Activated CD8-positive, alpha-beta T cell treated with anti-CD3 and anti-CD28 coated beads for 36 hours (primary cell): Measurements from ENCODE around the gene ENPP7. TPM values are rescaled to one million over a fixed set of nuclear protein-coding genes. Genes with fewer than 3 reads are reported as not detected.

Experiments used
- ATAC-seq: fragments of 200-7000 bp; cut with Tn5 transposase; one replicate; pipeline ENCODE4 v1.10.0; 2021; ENCODE audit warnings: mild to moderate bottlenecking, moderate library complexity
- CTCF ChIA-PET: fragments of 350-600 bp; sonication (Branson Sonifier 250); formaldehyde crosslinking; loops from one replicate; lab custom pipeline; 2021; ENCODE audit warnings: antibody characterized with exemption; lab: Charles Lee
- POLR2A ChIA-PET: fragments of 350-600 bp; sonication (Branson Sonifier 250); formaldehyde crosslinking; loops from one replicate; lab custom pipeline; 2021; ENCODE audit warnings: antibody characterized with exemption; lab: Charles Lee
- DNase-seq: peaks from one replicate; pipeline ENCODE4 v3.0.0-alpha.2; 2020
- H3K27ac Mint-ChIP-seq: one replicate; pipeline ENCODE4 v1.8.0; 2021; ENCODE audit warnings: mild to moderate bottlenecking, mixed read lengths
- H3K27me3 Mint-ChIP-seq: one replicate; pipeline ENCODE4 v1.8.0; 2021; ENCODE audit warnings: mixed read lengths
- H3K36me3 Mint-ChIP-seq: one replicate; pipeline ENCODE4 v1.8.0; 2021; ENCODE audit warnings: low read depth, mixed read lengths
- H3K4me1 Mint-ChIP-seq: one replicate; pipeline ENCODE4 v1.8.0; 2021; ENCODE audit warnings: low read depth, mixed read lengths
- H3K4me3 Mint-ChIP-seq: one replicate; pipeline ENCODE4 v1.8.0; 2021; ENCODE audit warnings: mild to moderate bottlenecking, moderate library complexity, mixed read lengths
- H3K9me3 Mint-ChIP-seq: one replicate; pipeline ENCODE4 v1.8.0; 2021; ENCODE audit warnings: mixed read lengths
- CTCF ChIP-seq: fragments of 200-600 bp; IDR thresholded peaks from one replicate; pipeline ENCODE4 v1.8.0; 2022; ENCODE audit warnings: antibody characterized with exemption, mild to moderate bottlenecking
- intact Hi-C: fragments of 100-400 bp; cut with micrococcal nuclease; formaldehyde crosslinking; loops from one replicate; pipeline ENCODE4 v1.10.0; 2022
- total RNA-seq, 2 experiments: library from RNA; stranded (reverse); gene quantifications; one replicate each; pipeline ENCODE4 v1.2.3, GENCODE V29; 2021

Gene ENPP7
- total RNA-seq, 2 experiments from 2014 or later = 0.16 TPM; not detected in 1

GRCh38 chr17:79737046-79737921, 6.5 kb downstream of the ENPP7 start:
- TF ChIP-seq CTCF = no peak
- no peak overlapping the region for H3K27ac Mint-ChIP-seq

GRCh38 chr17:79737922-79738578, 7.3 kb downstream of the ENPP7 start:
- DNase-seq = no peak
- H3K27me3 Mint-ChIP-seq = peaks cover 18% of the 10 kb centered on the region
- no peak for TF ChIP-seq CTCF
- no peaks in the 10 kb centered on the region for H3K36me3 Mint-ChIP-seq
- ATAC-seq = no peak
- H3K4me3 Mint-ChIP-seq = no peak overlapping the region
- H3K9me3 Mint-ChIP-seq = no peaks in the 10 kb centered on the region
- intact Hi-C loops = no loop called here
- POLR2A ChIA-PET = no interaction called here
- H3K4me1 Mint-ChIP-seq = peaks cover 10% of the 10 kb centered on the region
- CTCF ChIA-PET = no interaction called here
- no peak overlapping the region for H3K27ac Mint-ChIP-seq

More at GRCh38 chr17:79737046-79737921, 6.5 kb downstream of the ENPP7 start:
- Mint-ChIP-seq H3K9me3 (no peaks in the 10 kb centered on the region), H3K27me3 (peaks cover 18% of the 10 kb centered on the region), H3K4me1 (peaks cover 13% of the 10 kb centered on the region), H3K4me3 (no peak overlapping the region), H3K36me3 (no peaks in the 10 kb centered on the region)
- no peak for DNase-seq
- POLR2A ChIA-PET = no interaction called here
- no peak for ATAC-seq
- intact Hi-C loops = no loop called here
- CTCF ChIA-PET = no interaction called here

- POLR2A ChIA-PET = no interaction called here
- CTCF ChIA-PET = no interaction called here
- intact Hi-C loops = no loop called here
- H3K27me3 Mint-ChIP-seq = peaks cover 18% of the 10 kb centered on the region
- no peaks in the 10 kb centered on the region for H3K36me3 Mint-ChIP-seq
- peaks cover 6% of the 10 kb centered on the region for H3K4me1 Mint-ChIP-seq
- no peaks in the 10 kb centered on the region for H3K9me3 Mint-ChIP-seq
- no peak for ATAC-seq
- no peak overlapping the region for H3K27ac Mint-ChIP-seq
- no peak for TF ChIP-seq CTCF
- H3K4me3 Mint-ChIP-seq = no peak overlapping the region
- DNase-seq = no peak
These were observed 7.9 kb downstream of the ENPP7 start for GRCh38 chr17:79738643-79739042.

- no peaks in the 10 kb centered on the region for H3K9me3 Mint-ChIP-seq
- POLR2A ChIA-PET = no interaction called here
These were observed 8.7 kb downstream of the ENPP7 start for GRCh38 chr17:79739148-79740062.

More at GRCh38 chr17:79739148-79740062, 8.7 kb downstream of the ENPP7 start:
- ATAC-seq (no peak), DNase-seq (no peak)
- CTCF ChIA-PET = interaction anchor here (1.6 kb wide), 1 partner anchor 79 kb away, joined by 3 read pairs; no protein-coding TSS in a partner anchor
- Mint-ChIP-seq H3K27ac (no peak overlapping the region), H3K4me1 (peaks cover 6% of the 10 kb centered on the region), H3K36me3 (no peaks in the 10 kb centered on the region), H3K27me3 (peaks cover 18% of the 10 kb centered on the region), H3K4me3 (no peak overlapping the region)
- TF ChIP-seq CTCF = no peak
- intact Hi-C loops = loop anchor here (10.0 kb wide), 2 partner anchors 105 to 255 kb away; no protein-coding TSS in a partner anchor
